Measurements from ENCODE around the gene PLCE1. TPM values are rescaled to one million over a fixed set of nuclear protein-coding genes. Genes with fewer than 3 reads are reported as not detected.

Gene PLCE1
- total RNA-seq, 1 donor from 2014 or later: 0.29 TPM

DNA sequence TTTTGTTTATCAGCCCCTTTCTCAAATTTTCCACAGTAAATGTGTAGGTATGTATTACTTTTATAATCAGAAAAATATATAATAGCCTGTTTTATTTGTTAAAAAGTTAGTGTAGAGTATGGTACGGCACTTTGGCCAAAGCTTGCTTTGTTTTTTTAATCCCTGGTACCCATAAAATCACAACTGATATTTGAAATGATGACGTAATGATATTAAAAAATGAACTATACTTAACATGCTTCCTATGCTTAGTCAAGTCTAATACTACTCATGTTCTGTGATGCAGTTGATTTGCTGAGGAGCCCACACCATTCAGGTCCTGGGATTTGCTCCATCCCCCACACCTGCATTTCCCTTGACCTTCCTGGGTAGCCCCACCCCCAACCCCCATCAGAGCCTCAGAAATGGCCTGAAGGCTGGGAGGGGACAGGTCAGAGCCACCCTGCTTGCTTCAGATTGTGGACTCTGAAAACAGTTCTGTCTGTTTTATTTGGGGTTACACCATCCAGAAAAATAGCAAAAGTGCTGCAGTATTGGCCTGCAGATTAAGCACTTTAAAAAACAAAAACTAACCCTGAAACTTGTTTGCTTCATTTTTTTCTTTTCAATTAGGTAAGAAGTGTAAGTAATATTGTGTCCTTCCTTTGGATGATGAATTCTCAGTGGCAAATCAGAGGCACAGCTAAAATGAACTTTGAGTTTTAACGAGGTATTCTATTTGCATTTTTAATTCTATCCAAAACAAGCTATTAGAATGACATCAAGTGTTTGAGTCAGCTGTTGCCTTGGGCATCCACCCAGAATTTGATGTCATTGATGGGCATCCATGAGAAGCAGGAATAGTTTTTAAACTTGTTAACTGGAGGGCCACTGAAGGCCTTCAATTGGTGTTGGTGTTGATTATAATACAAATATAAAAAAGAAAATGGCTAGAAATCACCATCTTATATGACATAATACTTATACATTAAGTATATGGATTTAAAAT lies 23.3 kb downstream of the PLCE1 start:
- no peak for DNase-seq (ENCODE audit: extremely low read depth, low read depth, low spot score)

DNA sequence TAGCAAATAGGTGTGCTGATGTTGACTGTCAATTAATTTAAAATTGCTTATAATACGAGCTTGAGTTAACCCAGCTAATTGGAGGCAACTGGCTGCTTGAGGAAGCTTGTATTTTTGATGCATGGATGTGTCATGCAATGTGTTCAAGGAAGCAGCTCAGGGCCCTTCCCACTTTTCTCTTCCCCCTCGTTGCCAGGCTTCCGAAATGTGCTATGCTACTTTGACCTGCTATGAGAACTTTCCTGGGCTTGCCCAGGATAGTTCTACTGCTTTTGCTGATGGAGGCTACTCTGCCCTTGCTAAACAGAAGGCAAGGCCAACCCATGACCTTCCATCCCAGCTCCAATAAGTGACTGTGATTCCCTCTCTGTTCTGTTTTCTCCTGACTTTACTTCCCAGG lies 24.4 kb downstream of the PLCE1 start:
- no peak for DNase-seq (ENCODE audit: extremely low read depth, low read depth, low spot score)

DNA sequence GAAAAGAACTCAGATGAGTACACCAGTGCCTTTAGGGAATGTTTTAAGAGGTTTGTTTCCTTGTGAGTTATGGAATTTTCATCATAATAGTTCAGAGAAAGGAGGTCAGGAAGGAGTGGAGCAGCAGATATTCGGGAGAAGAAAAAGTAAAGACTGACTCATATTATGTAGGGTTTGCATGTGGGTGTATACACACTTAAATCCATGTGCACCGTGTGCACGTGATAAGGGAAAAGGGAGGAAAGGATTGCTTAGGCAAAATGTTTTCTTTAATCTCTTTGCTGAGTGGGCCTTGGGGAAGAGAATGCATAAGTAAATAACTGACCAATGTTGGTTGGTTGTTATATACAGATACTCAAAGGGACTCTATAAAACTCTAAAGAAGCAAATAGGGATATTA lies 30.2 kb downstream of the PLCE1 start:
- no peak for DNase-seq (ENCODE audit: extremely low read depth, low read depth, low spot score)

DNA sequence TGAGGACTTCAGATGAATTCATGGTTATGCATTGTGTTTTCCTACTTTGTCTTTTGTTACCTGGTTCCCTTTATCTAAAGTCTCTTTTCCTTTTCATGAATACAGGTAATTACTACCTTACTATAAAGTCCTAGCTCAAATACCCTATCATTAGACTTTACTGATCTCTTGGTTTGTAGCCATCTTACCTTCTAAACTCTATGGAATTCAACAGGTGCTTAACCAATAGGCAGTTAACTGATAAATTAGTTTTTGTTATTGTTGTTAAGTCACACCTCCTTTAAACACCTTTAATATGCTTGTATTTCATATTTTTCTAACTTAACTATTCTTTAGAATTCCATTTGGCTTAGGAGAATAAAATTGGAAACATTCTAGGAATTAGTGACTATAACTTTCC lies 30.7 kb downstream of the PLCE1 start:
- DNase-seq (ENCODE audit: extremely low read depth, low read depth, low spot score): no peak

DNA sequence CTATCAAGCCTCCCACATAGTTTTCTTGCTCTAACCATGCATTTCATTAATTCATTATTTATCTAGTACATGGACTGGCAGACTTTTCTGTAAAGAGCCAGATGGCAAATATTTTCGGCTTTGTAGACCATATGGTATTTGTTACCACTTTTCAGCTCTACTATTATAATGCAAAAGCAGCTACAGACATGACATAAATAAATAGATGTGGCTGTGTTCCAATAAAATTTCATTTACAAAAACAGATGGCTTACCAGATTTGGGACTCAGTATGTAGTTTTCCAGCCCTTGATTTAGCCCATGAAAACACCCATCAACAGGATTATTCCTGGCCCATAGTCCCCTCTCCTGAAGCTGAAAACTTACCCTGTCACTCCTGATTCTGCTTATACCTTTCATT lies 32.1 kb downstream of the PLCE1 start:
- DNase-seq (ENCODE audit: extremely low read depth, low read depth, low spot score): no peak

DNA sequence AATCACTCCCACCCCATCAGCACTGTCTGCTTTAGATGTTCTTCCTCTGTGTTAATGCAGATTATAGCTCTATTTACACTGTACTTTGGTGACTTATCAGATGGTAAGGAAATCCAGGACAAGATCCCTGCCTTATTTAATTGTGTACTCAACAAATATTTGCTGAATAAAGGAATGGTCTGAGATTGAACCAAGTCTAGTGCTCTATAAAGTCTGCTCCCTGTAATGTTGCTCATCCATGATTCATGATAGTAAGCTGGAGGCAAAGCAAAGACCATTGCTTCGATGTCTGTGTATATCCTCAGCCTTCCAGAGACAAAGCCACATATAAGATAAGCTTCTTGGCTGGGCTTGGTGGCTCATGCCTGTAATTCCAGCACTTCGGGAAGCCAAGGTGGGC lies 33.5 kb downstream of the PLCE1 start:
- DNase-seq (ENCODE audit: extremely low read depth, low read depth, low spot score): no peak

DNA sequence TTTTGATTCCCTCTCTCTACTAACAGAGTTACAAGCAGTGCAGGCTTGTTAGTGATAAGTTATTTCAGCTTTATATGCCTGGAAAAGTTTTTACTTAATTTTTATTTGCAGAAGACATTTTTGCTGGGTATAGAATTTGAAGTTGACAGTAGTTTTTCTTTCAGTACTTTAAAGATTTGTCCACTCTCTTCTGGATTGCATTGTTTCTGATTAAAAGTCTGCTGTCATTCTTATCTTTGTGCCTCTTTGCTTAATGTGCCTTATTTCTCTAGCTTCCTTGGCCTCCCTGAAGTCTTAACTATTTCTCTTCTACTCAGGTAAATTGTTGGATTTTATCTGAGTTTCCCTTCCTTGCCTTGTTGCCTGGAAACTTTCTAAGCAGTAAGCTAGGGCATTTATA lies 36.2 kb downstream of the PLCE1 start:
- DNase-seq (ENCODE audit: extremely low read depth, low read depth, low spot score): no peak

DNA sequence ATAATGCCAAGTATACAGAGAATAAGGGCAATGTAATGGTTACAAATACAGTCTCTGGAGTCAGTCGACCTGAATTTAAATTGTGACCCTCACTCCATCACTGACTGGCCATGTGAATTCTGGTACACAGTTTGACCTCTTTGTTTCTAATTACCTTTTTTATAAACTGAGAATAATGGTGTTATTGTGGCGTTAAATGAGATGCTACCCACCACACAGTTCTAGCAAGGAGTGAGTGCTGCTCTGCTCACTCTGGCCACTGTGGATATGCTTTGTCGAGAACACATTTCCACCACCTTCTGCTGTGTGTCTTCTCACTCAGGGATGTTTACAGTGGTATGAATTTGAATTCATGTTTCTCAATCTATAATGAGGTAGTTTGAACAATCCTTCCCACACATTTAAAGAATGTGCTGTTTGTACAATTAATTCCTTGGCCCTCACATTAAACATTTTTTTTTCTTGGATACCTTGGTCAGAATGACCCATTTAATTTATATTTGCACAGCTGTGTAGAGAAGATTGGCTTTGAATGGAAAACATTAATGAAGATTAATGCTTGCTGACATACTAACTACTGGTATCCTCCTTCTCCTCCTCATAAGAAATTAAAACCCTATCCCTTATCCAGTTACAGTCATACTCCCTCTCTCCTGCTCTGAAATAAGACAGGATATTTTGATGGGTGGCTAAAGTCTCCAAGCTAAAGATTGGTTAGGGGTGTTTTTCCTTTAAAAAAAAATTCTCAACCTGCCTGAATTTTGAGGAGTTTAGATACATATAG lies 42.4 kb downstream of the PLCE1 start:
- no peak for DNase-seq (ENCODE audit: extremely low read depth, low read depth, low spot score)

DNA sequence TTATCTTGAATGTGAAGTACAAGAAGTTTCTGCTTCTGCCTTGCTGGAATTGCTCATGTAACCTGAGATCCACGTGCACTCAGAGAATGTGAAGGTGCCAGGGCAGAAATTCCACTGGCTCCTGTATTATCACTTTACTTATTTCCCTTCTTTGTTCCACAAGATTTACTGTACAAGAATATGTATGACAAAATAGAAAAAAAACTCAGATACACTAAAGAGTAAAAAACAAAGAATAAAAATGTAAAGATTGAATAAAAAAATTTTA lies 43.0 kb downstream of the PLCE1 start:
- DNase-seq (ENCODE audit: extremely low read depth, low read depth, low spot score): no peak

DNA sequence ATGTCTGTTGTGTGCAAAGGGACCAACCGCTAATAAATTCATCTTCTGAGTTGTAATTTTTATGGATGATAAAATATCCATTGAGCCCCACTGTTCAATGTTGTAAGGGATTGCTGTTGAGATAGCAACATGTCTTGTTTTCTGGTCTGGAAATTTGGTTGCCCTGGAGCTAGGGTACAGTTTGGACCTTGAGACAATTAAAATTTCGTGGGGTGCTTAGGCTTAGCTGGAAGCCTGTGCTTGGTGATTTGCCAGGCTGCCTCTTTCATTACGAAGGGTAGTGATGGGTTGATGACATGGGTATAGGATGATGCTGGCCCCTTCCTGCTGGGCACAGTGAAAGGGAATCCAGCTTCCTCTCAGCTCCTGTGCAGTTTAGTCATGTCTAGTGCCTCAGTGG lies 43.6 kb downstream of the PLCE1 start:
- DNase-seq (ENCODE audit: extremely low read depth, low read depth, low spot score): no peak

DNA sequence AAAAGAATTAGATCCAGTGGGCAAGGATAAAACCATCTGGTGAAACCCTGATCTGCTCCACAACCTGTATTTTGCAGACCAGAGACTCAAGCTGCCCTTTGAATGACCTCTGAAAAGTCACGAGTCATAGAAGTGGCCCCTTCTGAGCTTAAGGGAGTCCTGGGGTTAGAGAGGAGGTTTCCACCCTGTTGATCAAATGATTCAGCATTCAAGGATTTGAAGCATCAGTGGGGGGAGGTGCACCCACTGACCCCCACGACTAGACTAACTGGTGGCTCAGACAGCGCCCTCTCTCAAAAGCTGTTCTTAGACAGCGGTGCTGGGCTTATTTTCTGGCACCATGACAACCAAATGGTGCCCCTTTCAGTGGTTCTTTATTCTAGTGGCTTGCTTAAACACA lies 44.3 kb downstream of the PLCE1 start:
- DNase-seq (ENCODE audit: extremely low read depth, low read depth, low spot score): no peak

DNA sequence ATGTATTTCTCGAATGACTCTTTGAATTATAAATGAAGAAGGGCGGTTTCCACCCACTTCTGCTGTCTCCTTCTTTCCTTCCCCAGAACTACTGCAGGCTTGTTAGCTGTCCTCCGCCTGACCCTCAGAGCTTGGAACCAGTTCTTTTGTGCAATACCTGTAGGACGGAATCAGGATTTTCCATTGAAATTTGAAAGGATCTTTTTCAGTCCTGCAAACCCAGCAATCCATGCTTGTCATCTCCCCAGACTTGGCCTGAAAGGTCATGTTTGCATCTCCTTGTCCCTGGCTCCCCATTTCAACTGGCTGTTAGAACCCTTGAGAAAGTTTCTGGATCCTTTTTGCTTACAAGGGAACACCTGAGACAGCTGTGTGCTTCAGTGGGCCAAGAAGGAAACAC lies 47.5 kb downstream of the PLCE1 start:
- DNase-seq (ENCODE audit: extremely low read depth, low read depth, low spot score): no peak

DNA sequence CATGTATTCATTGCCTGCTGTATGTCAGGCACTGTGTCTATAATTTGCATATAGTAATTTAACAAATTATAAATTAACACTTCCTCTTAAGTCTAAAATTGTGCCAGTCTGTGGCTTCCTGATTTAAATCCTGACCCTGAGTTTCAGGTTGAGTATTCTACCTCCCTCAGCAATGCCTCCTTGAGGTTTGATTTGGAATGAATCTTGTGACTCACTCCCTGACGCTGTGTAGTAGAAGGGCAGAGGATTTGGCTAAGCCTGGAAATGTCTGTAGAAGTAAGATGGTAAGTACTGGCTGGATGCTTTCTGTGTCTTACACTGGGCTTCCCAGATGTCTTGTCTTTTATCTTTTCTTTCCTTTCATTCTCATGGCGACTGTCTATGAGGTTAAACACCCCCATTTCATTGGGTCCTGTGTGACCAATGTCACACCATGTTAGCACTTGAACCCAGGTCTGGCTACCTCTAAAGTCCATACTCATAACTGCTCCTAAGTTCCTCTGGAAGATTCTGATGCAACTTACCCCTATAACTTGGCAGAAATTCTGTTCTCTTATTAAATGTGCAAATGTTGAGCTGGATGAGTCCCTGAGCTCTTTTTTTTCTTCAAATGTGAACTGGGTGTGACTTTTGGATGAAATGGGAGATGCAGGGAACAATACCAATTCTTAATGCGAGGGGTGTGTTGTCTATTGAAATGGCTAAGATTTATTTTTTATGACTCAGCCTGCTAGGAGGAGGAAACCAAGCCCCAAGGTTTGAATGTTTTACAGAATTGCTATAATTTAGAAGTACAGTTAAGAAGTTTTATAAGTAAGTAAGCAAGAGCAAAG lies 48.5 kb downstream of the PLCE1 start:
- DNase-seq (ENCODE audit: extremely low read depth, low read depth, low spot score): no peak

DNA sequence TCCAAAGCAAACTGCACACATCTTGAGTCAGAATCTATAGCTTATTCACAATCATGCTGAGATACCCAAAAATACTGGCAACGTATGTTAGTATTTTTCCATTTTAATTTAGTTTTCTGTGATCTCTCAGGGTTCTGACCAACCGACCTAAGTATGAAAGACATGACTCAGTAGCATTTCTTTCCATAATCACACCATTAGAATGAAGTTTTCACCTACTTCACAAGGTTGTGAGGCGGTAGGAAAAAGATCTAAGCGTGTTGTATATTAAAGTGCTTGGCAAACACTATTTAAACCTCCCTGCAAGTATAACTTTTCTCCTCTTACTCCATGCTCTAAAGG lies 49.1 kb downstream of the PLCE1 start:
- DNase-seq (ENCODE audit: extremely low read depth, low read depth, low spot score): no peak

Other genes starting within 250 kb of the PLCE1 start
- not detected in 2 replicates for gene LGI1, start 236.0 kb upstream of the PLCE1 start, total RNA-seq
- gene SLC35G1, start 100.0 kb upstream of the PLCE1 start, total RNA-seq: 1.4 and 2.7 TPM in 2 replicates

Data from glomerular endothelial cell (primary cell).